ENCODE data around the gene RAB35.

GRCh38 chr12:120060196-120060595 is 56.4 kb downstream of the RAB35 start:
- TF ChIP-seq YY1 (IDR thresholded peaks at IDR 0.05; ENCODE audit: insufficient read depth, insufficient read length) (no peak), SUZ12 (IDR thresholded peaks at IDR 0.05; ENCODE audit: extremely low read depth, insufficient read depth, insufficient read length) (no peak)
